Astrocyte (in vitro differentiated cells and primary cell): ENCODE data around the gene HOXD11. TPM values are rescaled to one million over a fixed set of nuclear protein-coding genes. Genes with fewer than 3 reads are reported as not detected.

Source experiments
- DNase-seq: peaks from one replicate; pipeline ENCODE4 v3.0.0-alpha.2; 2010; ENCODE audit warnings: low read depth
- FAIRE-seq: peaks from 2 replicates; lab custom pipeline; 2011; peaks lifted over from hg19 to GRCh38; lab: Jason Lieb, UNC
- H2AFZ ChIP-seq: 2 replicates; pipeline ENCODE4 v1.6.0; 2012; ENCODE audit warnings: low read depth, low read length, inconsistent platforms
- H3K27ac ChIP-seq: 2 replicates; pipeline ENCODE4 v1.5.1; 2011; ENCODE audit warnings: low read depth, low read length, inconsistent platforms
- H3K27me3 ChIP-seq: 2 replicates; pipeline ENCODE4 v1.6.0; 2011; ENCODE audit warnings: low read length, inconsistent platforms; ENCODE audit not compliant: insufficient read depth
- H3K36me3 ChIP-seq: 2 replicates; pipeline ENCODE4 v1.5.1; 2011; ENCODE audit warnings: low read length, inconsistent platforms; ENCODE audit not compliant: insufficient read depth
- H3K4me1 ChIP-seq: 2 replicates; pipeline ENCODE4 v1.5.1; 2011; ENCODE audit warnings: low read length, inconsistent platforms; ENCODE audit not compliant: insufficient read depth
- H3K4me2 ChIP-seq: 2 replicates; pipeline ENCODE4 v1.6.0; 2012; ENCODE audit warnings: low read length, inconsistent platforms
- H3K4me3 ChIP-seq: 2 replicates; pipeline ENCODE4 v1.5.1; 2011; ENCODE audit warnings: low read depth, mild to moderate bottlenecking, low read length, inconsistent platforms; ENCODE audit not compliant: insufficient read depth
- H3K79me2 ChIP-seq: 2 replicates; pipeline ENCODE4 v1.6.0; 2012; ENCODE audit warnings: mild to moderate bottlenecking, low read length, inconsistent platforms; ENCODE audit not compliant: insufficient read depth
- H3K9ac ChIP-seq: 2 replicates; pipeline ENCODE4 v1.6.0; 2012; ENCODE audit warnings: mild to moderate bottlenecking, low read length, inconsistent platforms
- H3K9me3 ChIP-seq: 2 replicates; pipeline ENCODE4 v1.5.1; 2012; ENCODE audit warnings: low read depth, mild to moderate bottlenecking, low read length, inconsistent platforms; ENCODE audit not compliant: insufficient read depth
- H4K20me1 ChIP-seq: 2 replicates; pipeline ENCODE4 v1.6.0; 2012; ENCODE audit warnings: low read length, inconsistent platforms; ENCODE audit not compliant: insufficient read depth
- H3K27ac Mint-ChIP-seq: one replicate; pipeline ENCODE4 v1.8.0; 2021; ENCODE audit warnings: mild to moderate bottlenecking, mixed read lengths; ENCODE audit not compliant: unreplicated experiment
- H3K27me3 Mint-ChIP-seq: one replicate; pipeline ENCODE4 v1.8.0; 2021; ENCODE audit warnings: low read depth, mixed read lengths; ENCODE audit not compliant: unreplicated experiment
- H3K36me3 Mint-ChIP-seq: one replicate; pipeline ENCODE4 v1.8.0; 2021; ENCODE audit warnings: low read depth, mixed read lengths; ENCODE audit not compliant: unreplicated experiment
- H3K4me1 Mint-ChIP-seq: one replicate; pipeline ENCODE4 v1.8.0; 2021; ENCODE audit warnings: low read depth, mixed read lengths; ENCODE audit not compliant: unreplicated experiment
- H3K4me3 Mint-ChIP-seq: one replicate; pipeline ENCODE4 v1.8.0; 2021; ENCODE audit warnings: mild to moderate bottlenecking, moderate library complexity, mixed read lengths; ENCODE audit not compliant: unreplicated experiment
- H3K9me3 Mint-ChIP-seq: one replicate; pipeline ENCODE4 v1.8.0; 2021; ENCODE audit warnings: mild to moderate bottlenecking, mixed read lengths; ENCODE audit not compliant: unreplicated experiment
- CTCF ChIP-seq: IDR thresholded peaks from 2 replicates; pipeline ENCODE4 v1.5.1; 2011; ENCODE audit warnings: low read depth, mild to moderate bottlenecking, inconsistent platforms, low read length, moderate library complexity; ENCODE audit not compliant: insufficient read depth
- EZH2 ChIP-seq: IDR thresholded peaks from 2 replicates; pipeline ENCODE4 v1.6.1; 2012; ENCODE audit warnings: mild to moderate bottlenecking, low read length, inconsistent platforms; ENCODE audit not compliant: insufficient read depth
- total RNA-seq: library from RNA; stranded (reverse); gene quantifications from 2 replicates; pipeline ENCODE4 v1.2.1, GENCODE V29; 2021

The HOXD11 gene
- total RNA-seq, 1 donor from 2014 or later, result not detected

DNA sequence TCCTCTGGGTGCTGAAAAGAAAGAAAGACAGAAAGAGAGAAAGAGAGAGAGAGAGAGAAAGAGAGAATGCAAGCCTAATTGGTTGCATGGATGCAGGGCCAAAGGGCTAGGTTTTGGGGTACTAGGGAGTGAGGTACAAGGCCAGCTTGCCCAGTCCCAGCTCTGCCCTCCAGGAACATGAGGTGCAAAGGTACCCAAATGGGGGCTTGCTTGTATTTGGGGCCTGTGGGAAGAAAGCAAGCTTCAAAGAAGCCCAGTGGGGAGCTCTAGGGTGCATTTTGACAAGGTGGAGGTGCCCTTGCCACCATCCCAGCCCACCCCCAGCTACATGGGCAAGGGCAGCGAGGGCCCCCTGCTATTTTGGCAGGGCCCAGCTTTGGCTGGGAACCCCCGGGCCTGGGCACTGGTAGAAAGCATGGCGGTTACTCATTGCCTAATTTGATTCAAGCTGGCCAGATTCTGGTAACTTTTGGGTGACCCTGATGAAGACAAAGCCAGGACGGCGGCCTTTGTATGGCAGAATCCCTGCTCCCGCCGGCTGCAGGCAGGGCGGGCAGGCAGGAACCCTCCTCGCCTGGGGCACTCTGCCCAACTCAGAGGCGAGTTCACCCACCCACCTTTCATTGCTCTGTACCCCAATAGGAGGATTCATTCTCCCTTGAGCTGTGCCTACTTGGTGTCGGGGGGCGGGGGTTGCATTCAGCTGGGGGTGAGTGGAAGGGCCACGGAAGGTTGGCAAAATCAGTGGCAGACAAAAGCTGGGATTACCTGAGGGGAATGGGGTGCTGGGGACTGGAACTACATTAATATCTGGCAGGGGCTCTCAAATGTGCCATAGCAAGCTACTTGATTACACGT is 43.7 kb downstream of the HOXD11 start:
- peak overlapping the region; percentile 81 for H3K4me2 ChIP-seq
- TF ChIP-seq EZH2 (no peak), CTCF (no peak)
- no peak overlapping the region for H3K27ac ChIP-seq
- peaks cover 36% of the 10 kb centered on the region for H3K9me3 Mint-ChIP-seq
- peaks cover 2% of the 10 kb centered on the region for H3K36me3 Mint-ChIP-seq
- no peak overlapping the region for H3K4me3 Mint-ChIP-seq
- peaks cover 91% of the 10 kb centered on the region for H3K27me3 Mint-ChIP-seq
- H2AFZ ChIP-seq, result no peak overlapping the region
- H4K20me1 ChIP-seq, result no peaks in the 10 kb centered on the region
- no peak overlapping the region for H3K9ac ChIP-seq
- peaks cover 85% of the 10 kb centered on the region for H3K27me3 ChIP-seq
- FAIRE-seq (no peak), DNase-seq (no peak)
- peaks cover 2% of the 10 kb centered on the region for H3K9me3 ChIP-seq
- H3K79me2 ChIP-seq, result no peaks in the 10 kb centered on the region
- H3K27ac Mint-ChIP-seq, result no peak overlapping the region
- H3K4me1 Mint-ChIP-seq, result no peaks in the 10 kb centered on the region
- peak overlapping the region; percentile 55 for H3K4me3 ChIP-seq
- H3K4me1 ChIP-seq, result no peaks in the 10 kb centered on the region
- H3K36me3 ChIP-seq, result no peaks in the 10 kb centered on the region

DNA sequence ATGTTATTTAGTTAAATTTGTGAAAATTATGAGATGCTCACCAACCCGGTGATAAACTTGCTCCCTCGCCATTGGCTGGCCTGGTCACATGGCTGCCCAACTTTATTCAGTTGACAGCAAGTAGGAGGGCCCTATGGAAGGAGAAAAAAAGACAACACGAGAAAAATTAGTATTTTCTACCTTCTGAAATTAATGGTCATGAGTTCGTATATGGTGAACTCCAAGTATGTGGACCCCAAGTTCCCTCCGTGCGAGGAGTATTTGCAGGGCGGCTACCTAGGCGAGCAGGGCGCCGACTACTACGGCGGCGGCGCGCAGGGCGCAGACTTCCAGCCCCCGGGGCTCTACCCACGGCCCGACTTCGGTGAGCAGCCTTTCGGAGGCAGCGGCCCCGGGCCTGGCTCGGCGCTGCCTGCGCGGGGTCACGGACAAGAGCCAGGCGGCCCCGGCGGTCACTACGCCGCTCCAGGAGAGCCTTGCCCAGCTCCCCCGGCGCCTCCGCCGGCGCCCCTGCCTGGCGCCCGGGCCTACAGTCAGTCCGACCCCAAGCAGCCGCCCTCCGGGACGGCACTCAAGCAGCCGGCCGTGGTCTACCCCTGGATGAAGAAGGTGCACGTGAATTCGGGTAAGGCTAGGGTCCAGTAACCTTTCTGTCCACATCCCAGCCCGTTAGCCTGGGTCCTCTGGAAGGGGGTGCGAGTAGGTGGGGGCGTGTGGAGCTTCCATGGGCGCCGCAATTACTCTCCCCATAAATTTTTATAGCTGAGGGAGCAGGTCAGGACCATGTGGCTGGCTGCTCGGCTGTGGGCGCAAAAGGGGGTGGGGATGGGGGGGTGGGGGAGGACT is 44.6 kb downstream of the HOXD11 start, which contains the start of gene HOXD4:
HOXD4 (plus strand) TSS at position 109 of the 846 bp plus-strand sequence; CDS start at position 193, 84 bp downstream.
- no peak for FAIRE-seq
- Histone ChIP-seq H3K27ac (peak within 1 kb of the TSS; percentile 12), H4K20me1 (no peaks in the 10 kb centered on the region), H2AFZ (peak within 1 kb of the TSS; percentile 37), H3K4me3 (peak within 1 kb of the TSS; percentile 57), H3K79me2 (no peaks in the 10 kb centered on the region), H3K9me3 (peaks cover 2% of the 10 kb centered on the region), H3K27me3 (peaks cover 85% of the 10 kb centered on the region), H3K4me1 (no peaks in the 10 kb centered on the region), H3K9ac (peak within 1 kb of the TSS; percentile 81), H3K4me2 (peak within 1 kb of the TSS; percentile 81), H3K36me3 (no peaks in the 10 kb centered on the region)
- peaks cover 36% of the 10 kb centered on the region for H3K9me3 Mint-ChIP-seq
- H3K4me1 Mint-ChIP-seq, result no peaks in the 10 kb centered on the region
- H3K27me3 Mint-ChIP-seq, result peaks cover 91% of the 10 kb centered on the region
- no peak within 1 kb of the TSS for H3K27ac Mint-ChIP-seq
- TF ChIP-seq CTCF (no peak), EZH2 (peak; percentile 65)
- DNase-seq, result peak; percentile 56
- H3K4me3 Mint-ChIP-seq, result no peak within 1 kb of the TSS
- peaks cover 2% of the 10 kb centered on the region for H3K36me3 Mint-ChIP-seq
